Measurements from ENCODE around the gene FPR2. TPM values are rescaled to one million over a fixed set of nuclear protein-coding genes. Genes with fewer than 3 reads are reported as not detected.

FPR2 gene
- total and polyA plus RNA-seq, 2 donors (not counting 3 experiments of a cell fraction or from before 2014, with no cell fraction given) = not detected

GRCh38 chr19:51797480-51797879 lies 36.5 kb downstream of the FPR2 start:
- dilution Hi-C loops (cut with MboI; ENCODE audit: extremely low pct_ligation_motif_present, low sequenced_read_pairs) (no loop called here), intact Hi-C loops (cut with micrococcal nuclease) (no loop called here)
- H3K4me3 ChIP-seq (replicated peaks in 1 of 3; ENCODE audit: insufficient read depth in 1 of 3, low read depth in 1 of 3, low read length in 3 of 3) = no peak overlapping the region
- no peaks in the 10 kb centered on the region for H3K27me3 ChIP-seq (ENCODE audit: control insufficient read depth in 2 of 2, insufficient read depth in 2 of 2, low read length in 2 of 2)
- no peaks in the 10 kb centered on the region for H3K79me2 ChIP-seq (ENCODE audit: control insufficient read depth, insufficient read depth, low read length)
- H3K9me3 ChIP-seq (replicated peaks; ENCODE audit: control insufficient read depth, insufficient read depth, low read length) = no peaks in the 10 kb centered on the region
- FAIRE-seq (no peak), DNase-seq (ENCODE audit: low read depth, low spot score) (no peak)
- TF ChIP-seq JUN (IDR thresholded peaks at IDR 0.05; ENCODE audit: borderline replicate concordance, insufficient read depth, insufficient read length, low read depth) (no peak), MYC (IDR thresholded peaks at IDR 0.05; ENCODE audit: low read depth, low read length) (no peak), FOS (IDR thresholded peaks at IDR 0.05; ENCODE audit: borderline replicate concordance, insufficient read depth, low read length) (no peak), GATA2 (IDR thresholded peaks at IDR 0.05; ENCODE audit: insufficient read depth, insufficient read length, low read depth, low read length) (no peak), EZH2 (IDR thresholded peaks at IDR 0.05; ENCODE audit: borderline replicate concordance, low read depth, low read length, severe bottlenecking) (no peak), CTCF (IDR thresholded peaks at IDR 0.05; ENCODE audit: extremely low read depth in 1 of 2, insufficient read depth in 1 of 2, low read depth in 1 of 2, low read length in 2 of 2) (no peak), POLR2AphosphoS5 (IDR thresholded peaks at IDR 0.05; ENCODE audit: insufficient read depth, low read depth, low read length) (no peak), MAX (IDR thresholded peaks at IDR 0.05; ENCODE audit: insufficient read depth, insufficient read length) (no peak), POLR2A (IDR thresholded peaks at IDR 0.05; ENCODE audit: low read depth, low read length) (no peak)
- no peak overlapping the region for H3K27ac ChIP-seq (ENCODE audit: insufficient read depth, low read depth, low read length)
- CTCF ChIA-PET = no interaction called here
- no TSS peak for BruUV-seq (replicated peaks)
- no peak overlapping the region for H3K4me2 ChIP-seq (ENCODE audit: insufficient read depth, low read length)
- no peak overlapping the region for H2AFZ ChIP-seq (ENCODE audit: low read depth, low read length)
- H3K9ac ChIP-seq (replicated peaks; ENCODE audit: extremely low read depth, insufficient read depth, low read length) = no peak overlapping the region
- no peaks in the 10 kb centered on the region for H3K9me1 ChIP-seq (replicated peaks; ENCODE audit: control insufficient read depth, extremely low read depth, insufficient read depth, low read length)
- no peaks in the 10 kb centered on the region for H3K4me1 ChIP-seq (ENCODE audit: control insufficient read depth, extremely low read depth, insufficient read depth, low read length)
- H4K20me1 ChIP-seq (replicated peaks; ENCODE audit: control insufficient read depth, extremely low read depth, insufficient read depth, low read length) = no peaks in the 10 kb centered on the region
- POLR2A ChIA-PET = no interaction called here
- no peaks in the 10 kb centered on the region for H3K36me3 ChIP-seq (ENCODE audit: control insufficient read depth in 2 of 2, extremely low read depth in 1 of 2, insufficient read depth in 2 of 2, low read length in 2 of 2)

All from endothelial cell of umbilical vein (primary cell).